HG03521 (cell line): ENCODE results near the gene SLC2A9.
"Not testable (repeated sequence)": the region's sequence is repeated elsewhere in the genome, so short reads cannot be mapped to it uniquely, and the experiment has no call there.

Experiments
- ATAC-seq: cut with Tn5 transposase; IDR thresholded peaks from one replicate; pipeline ENCODE4 v1.9.1; 2021; ENCODE audit warnings: mild to moderate bottlenecking, moderate library complexity; ENCODE audit not compliant: unreplicated experiment

SLC2A9 gene

GRCh38 chr4:9933956-9934355 is 87.3 kb downstream of the SLC2A9 start:
- ATAC-seq: no peak

- ATAC-seq: no peak
Observed at GRCh38 chr4:9933184-9933583, 88.1 kb downstream of the SLC2A9 start.

- no peak for ATAC-seq
Observed at GRCh38 chr4:9932771-9933170, 88.5 kb downstream of the SLC2A9 start.

- no peak for ATAC-seq
Observed at GRCh38 chr4:9931146-9931545, 90.2 kb downstream of the SLC2A9 start.

- ATAC-seq: no peak
Observed at GRCh38 chr4:9929111-9929510, 92.2 kb downstream of the SLC2A9 start.

GRCh38 chr4:9927341-9928007 is 93.8 kb downstream of the SLC2A9 start:
- no peak for ATAC-seq

- ATAC-seq: no peak
Observed at GRCh38 chr4:9926586-9926985, 94.7 kb downstream of the SLC2A9 start.

GRCh38 chr4:9925750-9926439 is 95.4 kb downstream of the SLC2A9 start:
- no peak for ATAC-seq

- ATAC-seq: no peak
Observed at GRCh38 chr4:9924750-9925149, 96.5 kb downstream of the SLC2A9 start.

GRCh38 chr4:9923195-9923812 is 98.0 kb downstream of the SLC2A9 start:
- no peak for ATAC-seq

GRCh38 chr4:9921326-9921725 is 100.0 kb downstream of the SLC2A9 start:
- ATAC-seq: no peak

GRCh38 chr4:9920029-9920428 is 101.3 kb downstream of the SLC2A9 start:
- no peak for ATAC-seq

GRCh38 chr4:9919047-9919446 is 102.2 kb downstream of the SLC2A9 start:
- no peak for ATAC-seq

GRCh38 chr4:9918484-9918883 is 102.8 kb downstream of the SLC2A9 start:
- ATAC-seq: no peak

- ATAC-seq: no peak
Observed at GRCh38 chr4:9916937-9917336, 104.4 kb downstream of the SLC2A9 start.

GRCh38 chr4:9916346-9916745 is 105.0 kb downstream of the SLC2A9 start:
- ATAC-seq: no peak

- ATAC-seq: no peak
Observed at GRCh38 chr4:9913846-9914245, 107.5 kb downstream of the SLC2A9 start.

GRCh38 chr4:9906996-9907395 is 114.3 kb downstream of the SLC2A9 start:
- no peak for ATAC-seq

GRCh38 chr4:9904976-9905587 is 116.2 kb downstream of the SLC2A9 start:
- no peak for ATAC-seq

GRCh38 chr4:9903317-9903716 is 118.0 kb downstream of the SLC2A9 start:
- no peak for ATAC-seq

- ATAC-seq: no peak
Observed at GRCh38 chr4:9901257-9901656, 120.0 kb downstream of the SLC2A9 start.

- not testable (repeated sequence) for ATAC-seq
Observed at GRCh38 chr4:9900633-9901032, 120.7 kb downstream of the SLC2A9 start.
